WTC11 (cell line): ENCODE measurements around the gene FLT1. TPM values are rescaled to one million over a fixed set of nuclear protein-coding genes. Genes with fewer than 3 reads are reported as not detected.

Source experiments
- ATAC-seq: fragments of 200-7000 bp; cut with Tn5 transposase; 2 replicates; pipeline ENCODE4 v1.10.0; 2021; ENCODE audit warnings: mild to moderate bottlenecking, moderate library complexity
- CTCF ChIA-PET: fragments of 300-600 bp; sonication (Branson Sonifier 250); formaldehyde crosslinking; loops from one replicate; lab custom pipeline; 2021; ENCODE audit warnings: antibody characterized with exemption; lab: Charles Lee
- POLR2A ChIA-PET: fragments of 350-600 bp; sonication (Branson Sonifier 250); formaldehyde crosslinking; loops from one replicate; lab custom pipeline; 2021; ENCODE audit warnings: antibody characterized with exemption; lab: Charles Lee
- DNase-seq: peaks from one replicate; pipeline ENCODE4 v3.0.0; 2021; ENCODE audit warnings: low spot score
- H3K27ac Mint-ChIP-seq: 2 replicates; pipeline ENCODE4 v1.8.0; 2021; ENCODE audit warnings: mixed read lengths
- H3K27me3 Mint-ChIP-seq: 2 replicates; pipeline ENCODE4 v1.8.0; 2021; ENCODE audit warnings: low read depth, mild to moderate bottlenecking, moderate library complexity, mixed read lengths
- H3K36me3 Mint-ChIP-seq: 2 replicates; pipeline ENCODE4 v1.8.0; 2021; ENCODE audit warnings: mixed read lengths
- H3K4me1 Mint-ChIP-seq: 2 replicates; pipeline ENCODE4 v1.8.0; 2022; ENCODE audit warnings: mixed read lengths
- H3K4me3 Mint-ChIP-seq: 2 replicates; pipeline ENCODE4 v1.8.0; 2021; ENCODE audit warnings: mild to moderate bottlenecking, moderate library complexity, mixed read lengths
- H3K9me3 Mint-ChIP-seq: 2 replicates; pipeline ENCODE4 v1.8.0; 2021; ENCODE audit warnings: mixed read lengths
- AR ChIP-seq: fragments of 250-450 bp; sonication (Bioruptor Pico); IDR thresholded peaks from 2 replicates; pipeline ENCODE4 v1.9.0; 2021; ENCODE audit warnings: mild to moderate bottlenecking
- ARID4B ChIP-seq: sonication (generic); formaldehyde crosslinking; IDR thresholded peaks from 2 replicates; pipeline ENCODE4 v1.8.0; 2023; ENCODE audit warnings: missing genetic modification reagents, mild to moderate bottlenecking, borderline replicate concordance
- ATF3 ChIP-seq: sonication (generic); formaldehyde crosslinking; conservative IDR thresholded peaks from 2 replicates; pipeline ENCODE4 v1.8.1; 2022; ENCODE audit warnings: mild to moderate bottlenecking, missing genetic modification reagents
- CREM ChIP-seq: sonication (generic); formaldehyde crosslinking; IDR thresholded peaks from 2 replicates; pipeline ENCODE4 v1.8.1; 2022; ENCODE audit warnings: mild to moderate bottlenecking, missing genetic modification reagents, moderate library complexity
- E2F5 ChIP-seq: sonication (generic); formaldehyde crosslinking; IDR thresholded peaks from 2 replicates; pipeline ENCODE4 v1.8.1; 2022; ENCODE audit warnings: mild to moderate bottlenecking, moderate library complexity, missing genetic modification reagents
- FOXJ3 ChIP-seq: sonication (generic); formaldehyde crosslinking; IDR thresholded peaks from 2 replicates; pipeline ENCODE4 v1.9.0; 2021; ENCODE audit warnings: missing genetic modification reagents, mild to moderate bottlenecking, borderline replicate concordance
- FOXP1 ChIP-seq: sonication (generic); formaldehyde crosslinking; IDR thresholded peaks from 2 replicates; pipeline ENCODE4 v1.8.0; 2022; ENCODE audit warnings: missing genetic modification reagents, mild to moderate bottlenecking, moderate library complexity, borderline replicate concordance
- FOXP4 ChIP-seq: sonication (generic); formaldehyde crosslinking; IDR thresholded peaks from 2 replicates; pipeline ENCODE4 v1.8.0; 2022; ENCODE audit warnings: mild to moderate bottlenecking, missing genetic modification reagents
- HMGA2 ChIP-seq: fragments of 250-450 bp; sonication (Bioruptor Pico); IDR thresholded peaks from 2 replicates; pipeline ENCODE4 v1.4.0; 2021; ENCODE audit warnings: mild to moderate bottlenecking, moderate library complexity
- NFATC4 ChIP-seq: fragments of 250-450 bp; sonication (Bioruptor Pico); IDR thresholded peaks from 2 replicates; pipeline ENCODE4 v1.9.0; 2021; ENCODE audit warnings: mild to moderate bottlenecking
- SMAD4 ChIP-seq: sonication (generic); formaldehyde crosslinking; IDR thresholded peaks from 2 replicates; pipeline ENCODE4 v1.8.0; 2022; ENCODE audit warnings: mild to moderate bottlenecking, missing genetic modification reagents
- SP1 ChIP-seq: sonication (generic); formaldehyde crosslinking; conservative IDR thresholded peaks from 2 replicates; pipeline ENCODE4 v1.8.1; 2022; ENCODE audit warnings: missing genetic modification reagents
- ZBTB21 ChIP-seq: sonication (generic); formaldehyde crosslinking; IDR thresholded peaks from 2 replicates; pipeline ENCODE4 v1.8.1; 2023; ENCODE audit warnings: mild to moderate bottlenecking, missing genetic modification reagents, borderline replicate concordance
- ZNF232 ChIP-seq: sonication (generic); formaldehyde crosslinking; IDR thresholded peaks from 2 replicates; pipeline ENCODE4 v1.8.0; 2022; ENCODE audit warnings: mild to moderate bottlenecking, missing genetic modification reagents
- ZNF416 ChIP-seq: fragments of 250-450 bp; sonication (Bioruptor Pico); IDR thresholded peaks from 2 replicates; pipeline ENCODE4 v1.9.0; 2021; ENCODE audit warnings: mild to moderate bottlenecking, inconsistent platforms
- total RNA-seq: library from RNA; stranded (reverse); gene quantifications from 3 replicates; pipeline ENCODE4 v1.2.3, GENCODE V29; 2021
- TF ChIP-seq, protein P1 (sequence below): fragments of 250-450 bp; sonication (Bioruptor Pico); IDR thresholded peaks from 2 replicates; pipeline ENCODE4 v1.9.0; 2021; ENCODE audit warnings: mild to moderate bottlenecking
- TF ChIP-seq, protein P2 (sequence below): fragments of 250-450 bp; sonication (Bioruptor Pico); conservative IDR thresholded peaks from 2 replicates; pipeline ENCODE4 v1.9.0; 2021; ENCODE audit warnings: mild to moderate bottlenecking
- TF ChIP-seq, protein P3 (sequence below): sonication (generic); formaldehyde crosslinking; IDR thresholded peaks from 2 replicates; pipeline ENCODE4 v1.8.1; 2023; ENCODE audit warnings: mild to moderate bottlenecking, moderate library complexity, missing genetic modification reagents

The FLT1 gene
- total RNA-seq, 1 experiment from 2014 or later = 66.3 TPM

GRCh38 chr13:28528848-28529247 is 33.9 kb upstream of the FLT1 start:
- DNase-seq (no peak), ATAC-seq (no peak)
- Mint-ChIP-seq H3K27me3 (peaks cover 21% of the 10 kb centered on the region), H3K4me3 (no peak overlapping the region), H3K36me3 (no peaks in the 10 kb centered on the region), H3K4me1 (peaks cover 30% of the 10 kb centered on the region), H3K27ac (no peak overlapping the region), H3K9me3 (no peaks in the 10 kb centered on the region)
- TF ChIP-seq, protein P1, sequence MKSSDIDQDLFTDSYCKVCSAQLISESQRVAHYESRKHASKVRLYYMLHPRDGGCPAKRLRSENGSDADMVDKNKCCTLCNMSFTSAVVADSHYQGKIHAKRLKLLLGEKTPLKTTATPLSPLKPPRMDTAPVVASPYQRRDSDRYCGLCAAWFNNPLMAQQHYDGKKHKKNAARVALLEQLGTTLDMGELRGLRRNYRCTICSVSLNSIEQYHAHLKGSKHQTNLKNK (CRISPR knock-in tag) = no peak
- TF ChIP-seq ZBTB21 (CRISPR knock-in tag) (no peak), ATF3 (CRISPR knock-in tag) (no peak), HMGA2 (CRISPR knock-in tag) (no peak), FOXP1 (no peak), ZNF232 (CRISPR knock-in tag) (no peak), SMAD4 (CRISPR knock-in tag) (no peak), ARID4B (no peak)
- TF ChIP-seq, protein P2, sequence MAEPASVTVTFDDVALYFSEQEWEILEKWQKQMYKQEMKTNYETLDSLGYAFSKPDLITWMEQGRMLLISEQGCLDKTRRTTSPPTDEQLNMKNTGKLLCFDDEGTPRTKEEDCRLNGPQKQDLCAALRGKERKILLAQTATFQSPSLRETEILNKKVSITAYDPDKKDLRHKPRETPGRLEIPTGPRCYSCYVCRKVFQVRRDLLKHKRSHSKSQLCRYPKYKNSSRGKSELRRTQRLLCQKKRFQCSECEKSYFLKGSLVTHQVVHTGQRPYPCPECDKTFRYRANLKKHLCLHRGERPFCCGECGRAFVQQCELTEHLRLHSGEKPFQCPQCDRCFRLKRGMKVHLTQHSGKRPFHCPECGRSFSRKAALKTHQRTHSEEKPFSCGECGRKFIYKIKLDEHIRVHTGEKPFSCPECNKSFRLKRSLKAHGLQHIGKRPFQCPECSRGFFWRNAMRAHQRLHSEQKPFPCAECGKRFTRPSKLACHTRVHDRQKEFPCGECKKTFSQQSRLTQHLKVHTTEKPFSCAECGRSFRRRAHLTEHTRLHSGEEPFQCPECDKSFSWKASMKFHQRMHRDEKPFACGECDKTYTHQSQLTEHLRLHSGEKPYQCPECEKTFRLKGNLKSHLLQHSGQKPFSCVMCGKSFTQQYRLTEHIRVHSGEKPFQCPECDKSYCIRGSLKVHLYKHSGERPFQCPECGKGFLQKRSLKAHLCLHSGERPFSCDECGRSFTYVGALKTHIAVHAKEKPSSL (CRISPR knock-in tag) = no peak
- TF ChIP-seq, protein P3, sequence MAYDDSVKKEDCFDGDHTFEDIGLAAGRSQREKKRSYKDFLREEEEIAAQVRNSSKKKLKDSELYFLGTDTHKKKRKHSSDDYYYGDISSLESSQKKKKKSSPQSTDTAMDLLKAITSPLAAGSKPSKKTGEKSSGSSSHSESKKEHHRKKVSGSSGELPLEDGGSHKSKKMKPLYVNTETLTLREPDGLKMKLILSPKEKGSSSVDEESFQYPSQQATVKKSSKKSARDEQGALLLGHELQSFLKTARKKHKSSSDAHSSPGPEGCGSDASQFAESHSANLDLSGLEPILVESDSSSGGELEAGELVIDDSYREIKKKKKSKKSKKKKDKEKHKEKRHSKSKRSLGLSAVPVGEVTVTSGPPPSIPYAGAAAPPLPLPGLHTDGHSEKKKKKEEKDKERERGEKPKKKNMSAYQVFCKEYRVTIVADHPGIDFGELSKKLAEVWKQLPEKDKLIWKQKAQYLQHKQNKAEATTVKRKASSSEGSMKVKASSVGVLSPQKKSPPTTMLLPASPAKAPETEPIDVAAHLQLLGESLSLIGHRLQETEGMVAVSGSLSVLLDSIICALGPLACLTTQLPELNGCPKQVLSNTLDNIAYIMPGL (CRISPR knock-in tag) = no peak
- ChIA-PET POLR2A (no interaction called here), CTCF (interaction anchor here (0.7 to 1.4 kb wide), 2 partner anchors 112 to 268 kb away, joined by 3 read pairs; no protein-coding TSS in a partner anchor)

DNA sequence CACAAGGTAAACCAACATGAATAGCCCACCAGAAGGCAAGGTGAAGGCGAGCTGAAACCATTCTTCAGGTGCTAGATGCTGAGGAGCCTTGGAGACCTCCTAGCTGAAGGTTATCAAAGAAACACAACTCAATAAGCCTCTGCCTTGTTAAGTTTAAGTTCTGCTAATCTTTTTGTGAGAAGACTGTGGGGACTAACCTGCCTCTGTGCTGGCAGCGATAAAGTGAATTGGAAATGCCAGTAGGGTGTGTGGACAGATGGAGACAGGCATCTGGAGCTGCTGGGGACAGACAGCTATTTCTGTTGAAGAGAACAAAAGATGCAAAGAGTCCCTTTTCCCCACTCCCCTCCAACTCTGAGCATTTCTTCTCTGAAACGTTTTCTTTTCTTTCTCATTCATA is 33.5 kb upstream of the FLT1 start:
- TF ChIP-seq SP1 (CRISPR knock-in tag) (no peak), E2F5 (CRISPR knock-in tag) (no peak), AR (CRISPR knock-in tag) (no peak), NFATC4 (CRISPR knock-in tag) (no peak), FOXJ3 (CRISPR knock-in tag) (no peak), CREM (CRISPR knock-in tag) (no peak), FOXP4 (CRISPR knock-in tag) (no peak), ZNF416 (CRISPR knock-in tag) (no peak)
- TF ChIP-seq, protein P3 (CRISPR knock-in tag) = no peak
- CTCF ChIA-PET = no interaction called here
- Mint-ChIP-seq H3K9me3 (no peaks in the 10 kb centered on the region), H3K4me3 (no peak overlapping the region), H3K36me3 (no peaks in the 10 kb centered on the region), H3K4me1 (peaks cover 29% of the 10 kb centered on the region), H3K27me3 (peaks cover 17% of the 10 kb centered on the region), H3K27ac (no peak overlapping the region)
- DNase-seq = no peak
- no peak for ATAC-seq
- POLR2A ChIA-PET = no interaction called here
